ENCODE results near the gene LPIN1. TPM values are rescaled to one million over a fixed set of nuclear protein-coding genes. Genes with fewer than 3 reads are reported as not detected.

LPIN1 gene
- total RNA-seq, 2 experiments from 2014 or later, result 31.9 to 36.5 TPM

- POLR2A ChIA-PET, result interaction anchor here (0.7 kb wide), 1 partner anchor 554 kb away, joined by 3 read pairs; no protein-coding TSS in a partner anchor
- no peak overlapping the region for H3K27ac Mint-ChIP-seq
- H3K4me3 Mint-ChIP-seq, result no peak overlapping the region
- no peaks in the 10 kb centered on the region for H3K27me3 Mint-ChIP-seq
- DNase-seq (no peak), ATAC-seq (no peak)
- no peaks in the 10 kb centered on the region for H3K9me3 Mint-ChIP-seq
- intact Hi-C loops (cut with micrococcal nuclease), result no loop called here
- CTCF ChIA-PET, result interaction anchor here (1.0 kb wide), 1 partner anchor 1105 kb away, joined by 4 read pairs; no protein-coding TSS in a partner anchor
- TF ChIP-seq CTCF (IDR thresholded peaks at IDR 0.05), result no peak
- H3K4me1 Mint-ChIP-seq (ENCODE audit: low read depth), result peaks cover 26% of the 10 kb centered on the region
- H3K36me3 Mint-ChIP-seq (ENCODE audit: low read depth), result peaks cover 44% of the 10 kb centered on the region
These were observed 78.7 kb downstream of the LPIN1 start for GRCh38 chr2:11824901-11825828.

GRCh38 chr2:11827547-11827946 lies 81.1 kb downstream of the LPIN1 start:
- peak; percentile 25 for ATAC-seq
- CTCF ChIA-PET, result interaction anchor here (0.9 to 2.7 kb wide), 5 partner anchors 145 to 1103 kb away, joined by 3 to 17 read pairs (median 6); partner anchors contain the start of gene TRIB2
- no peak for TF ChIP-seq CTCF (IDR thresholded peaks at IDR 0.05)
- Mint-ChIP-seq H3K36me3 (ENCODE audit: low read depth) (peaks cover 34% of the 10 kb centered on the region), H3K27me3 (peaks cover 9% of the 10 kb centered on the region), H3K4me1 (ENCODE audit: low read depth) (peaks cover 44% of the 10 kb centered on the region), H3K27ac (no peak overlapping the region), H3K4me3 (no peak overlapping the region), H3K9me3 (no peaks in the 10 kb centered on the region)
- intact Hi-C loops (cut with micrococcal nuclease), result no loop called here
- DNase-seq, result peak; percentile 55
- POLR2A ChIA-PET, result no interaction called here

GRCh38 chr2:11828933-11829323 lies 82.5 kb downstream of the LPIN1 start:
- peaks cover 23% of the 10 kb centered on the region for H3K36me3 Mint-ChIP-seq (ENCODE audit: low read depth)
- H3K9me3 Mint-ChIP-seq, result peaks cover 1% of the 10 kb centered on the region
- ChIA-PET CTCF (interaction anchor here (0.9 to 2.9 kb wide), 8 partner anchors 146 to 1178 kb away, joined by 3 to 17 read pairs (median 5); partner anchors contain the start of gene TRIB2), POLR2A (no interaction called here)
- no peak overlapping the region for H3K4me3 Mint-ChIP-seq
- peaks cover 54% of the 10 kb centered on the region for H3K4me1 Mint-ChIP-seq (ENCODE audit: low read depth)
- intact Hi-C loops (cut with micrococcal nuclease), result no loop called here
- TF ChIP-seq CTCF (IDR thresholded peaks at IDR 0.05), result no peak
- DNase-seq (no peak), ATAC-seq (no peak)
- H3K27me3 Mint-ChIP-seq, result peaks cover 10% of the 10 kb centered on the region
- no peak overlapping the region for H3K27ac Mint-ChIP-seq

- peaks cover 12% of the 10 kb centered on the region for H3K27me3 Mint-ChIP-seq
- peak overlapping the region; percentile 49 for H3K4me3 Mint-ChIP-seq
- peak; percentile 10 for TF ChIP-seq CTCF (IDR thresholded peaks at IDR 0.05)
- peak overlapping the region; percentile 72 for H3K27ac Mint-ChIP-seq
- intact Hi-C loops (cut with micrococcal nuclease), result no loop called here
- ATAC-seq, result peak; percentile 43
- peaks cover 6% of the 10 kb centered on the region for H3K9me3 Mint-ChIP-seq
- H3K36me3 Mint-ChIP-seq (ENCODE audit: low read depth), result peaks cover 19% of the 10 kb centered on the region
- DNase-seq, result peak; percentile 81
- peaks cover 54% of the 10 kb centered on the region for H3K4me1 Mint-ChIP-seq (ENCODE audit: low read depth)
- ChIA-PET POLR2A (interaction anchor here (0.7 to 0.9 kb wide), 2 partner anchors 34 to 899 kb away, joined by 3 read pairs; no protein-coding TSS in a partner anchor), CTCF (interaction anchor here (1.0 to 2.9 kb wide), 7 partner anchors 34 to 1178 kb away, joined by 3 to 17 read pairs (median 6); partner anchors contain the start of gene TRIB2)
These were observed 83.0 kb downstream of the LPIN1 start for GRCh38 chr2:11829324-11829946.
